Measurements from ENCODE around the gene GK2. TPM values are rescaled to one million over a fixed set of nuclear protein-coding genes. Genes with fewer than 3 reads are reported as not detected.

GK2 gene
- polyA plus RNA-seq, 1 donor (not counting 4 experiments of a cell fraction or from before 2014, with no cell fraction given): not detected

GRCh38 chr4:79358438-79358837, 49.6 kb downstream of the GK2 start:
- DNase-seq (ENCODE audit: low read depth, low spot score) (no peak), FAIRE-seq (no peak)
- Histone ChIP-seq H3K79me2 (ENCODE audit: control insufficient read depth, insufficient read depth, low read length) (no peaks in the 10 kb centered on the region), H3K27me3 (ENCODE audit: control insufficient read depth, extremely low read depth, insufficient read depth, low read length) (no peaks in the 10 kb centered on the region), H3K27ac (ENCODE audit: control insufficient read depth, insufficient read depth, low read length) (no peak overlapping the region), H3K9ac (ENCODE audit: control insufficient read depth, extremely low read depth, insufficient read depth, low read length) (no peak overlapping the region), H3K4me1 (ENCODE audit: control insufficient read depth, extremely low read depth, insufficient read depth, low read length) (no peaks in the 10 kb centered on the region), H4K20me1 (ENCODE audit: control insufficient read depth, extremely low read depth, insufficient read depth, low read length) (no peaks in the 10 kb centered on the region), H3K9me3 (ENCODE audit: control insufficient read depth, low read depth, low read length) (no peaks in the 10 kb centered on the region), H3K4me2 (ENCODE audit: control insufficient read depth, extremely low read depth, insufficient read depth, low read depth, low read length) (no peak overlapping the region), H3K36me3 (ENCODE audit: control insufficient read depth in 2 of 2, extremely low read depth in 1 of 2, insufficient read depth in 2 of 2, low read length in 2 of 2) (no peaks in the 10 kb centered on the region), H2AFZ (ENCODE audit: control insufficient read depth, low read length) (no peak overlapping the region), H3K9me1 (ENCODE audit: control insufficient read depth, extremely low read depth, insufficient read depth, low read length) (no peaks in the 10 kb centered on the region), H3K4me3 (ENCODE audit: control insufficient read depth in 2 of 3, extremely low read depth in 1 of 3, insufficient read depth in 2 of 3, low read depth in 1 of 3, low read length in 3 of 3) (no peak overlapping the region)
- dilution Hi-C loops (cut with MboI; ENCODE audit: extremely low pct_ligation_motif_present, low sequenced_read_pairs): no loop called here
- TF ChIP-seq, protein P1, sequence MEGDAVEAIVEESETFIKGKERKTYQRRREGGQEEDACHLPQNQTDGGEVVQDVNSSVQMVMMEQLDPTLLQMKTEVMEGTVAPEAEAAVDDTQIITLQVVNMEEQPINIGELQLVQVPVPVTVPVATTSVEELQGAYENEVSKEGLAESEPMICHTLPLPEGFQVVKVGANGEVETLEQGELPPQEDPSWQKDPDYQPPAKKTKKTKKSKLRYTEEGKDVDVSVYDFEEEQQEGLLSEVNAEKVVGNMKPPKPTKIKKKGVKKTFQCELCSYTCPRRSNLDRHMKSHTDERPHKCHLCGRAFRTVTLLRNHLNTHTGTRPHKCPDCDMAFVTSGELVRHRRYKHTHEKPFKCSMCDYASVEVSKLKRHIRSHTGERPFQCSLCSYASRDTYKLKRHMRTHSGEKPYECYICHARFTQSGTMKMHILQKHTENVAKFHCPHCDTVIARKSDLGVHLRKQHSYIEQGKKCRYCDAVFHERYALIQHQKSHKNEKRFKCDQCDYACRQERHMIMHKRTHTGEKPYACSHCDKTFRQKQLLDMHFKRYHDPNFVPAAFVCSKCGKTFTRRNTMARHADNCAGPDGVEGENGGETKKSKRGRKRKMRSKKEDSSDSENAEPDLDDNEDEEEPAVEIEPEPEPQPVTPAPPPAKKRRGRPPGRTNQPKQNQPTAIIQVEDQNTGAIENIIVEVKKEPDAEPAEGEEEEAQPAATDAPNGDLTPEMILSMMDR (optimal IDR thresholded peaks at IDR 0.05 in 1 of 3, IDR thresholded peaks at IDR 0.05 in 1 of 3, conservative IDR thresholded peaks at IDR 0.05 in 1 of 3; ENCODE audit: extremely low read depth in 1 of 3, insufficient read depth in 2 of 3, low read length in 3 of 3): no peak
- TF ChIP-seq EZH2 (IDR thresholded peaks at IDR 0.05; ENCODE audit: low read length): no peak

GRCh38 chr4:79357365-79357764, 50.7 kb downstream of the GK2 start:
- H3K9ac ChIP-seq (ENCODE audit: control insufficient read depth, extremely low read depth, insufficient read depth, low read length): no peak overlapping the region
- no peak for TF ChIP-seq EZH2 (IDR thresholded peaks at IDR 0.05; ENCODE audit: low read length)
- TF ChIP-seq, protein P1 (optimal IDR thresholded peaks at IDR 0.05 in 1 of 3, IDR thresholded peaks at IDR 0.05 in 1 of 3, conservative IDR thresholded peaks at IDR 0.05 in 1 of 3; ENCODE audit: extremely low read depth in 1 of 3, insufficient read depth in 2 of 3, low read length in 3 of 3): no peak
- DNase-seq (ENCODE audit: low read depth, low spot score): no peak
- FAIRE-seq: no peak
- no peaks in the 10 kb centered on the region for H3K36me3 ChIP-seq (ENCODE audit: control insufficient read depth in 2 of 2, extremely low read depth in 1 of 2, insufficient read depth in 2 of 2, low read length in 2 of 2)
- H3K4me3 ChIP-seq (ENCODE audit: control insufficient read depth in 2 of 3, extremely low read depth in 1 of 3, insufficient read depth in 2 of 3, low read depth in 1 of 3, low read length in 3 of 3): no peak overlapping the region
- no peaks in the 10 kb centered on the region for H3K4me1 ChIP-seq (ENCODE audit: control insufficient read depth, extremely low read depth, insufficient read depth, low read length)
- no peak overlapping the region for H3K4me2 ChIP-seq (ENCODE audit: control insufficient read depth, extremely low read depth, insufficient read depth, low read depth, low read length)
- H3K79me2 ChIP-seq (ENCODE audit: control insufficient read depth, insufficient read depth, low read length): no peaks in the 10 kb centered on the region
- no peaks in the 10 kb centered on the region for H3K9me3 ChIP-seq (ENCODE audit: control insufficient read depth, low read depth, low read length)
- no peak overlapping the region for H2AFZ ChIP-seq (ENCODE audit: control insufficient read depth, low read length)
- H3K27me3 ChIP-seq (ENCODE audit: control insufficient read depth, extremely low read depth, insufficient read depth, low read length): no peaks in the 10 kb centered on the region
- dilution Hi-C loops (cut with MboI; ENCODE audit: extremely low pct_ligation_motif_present, low sequenced_read_pairs): no loop called here
- no peaks in the 10 kb centered on the region for H3K9me1 ChIP-seq (ENCODE audit: control insufficient read depth, extremely low read depth, insufficient read depth, low read length)
- H4K20me1 ChIP-seq (ENCODE audit: control insufficient read depth, extremely low read depth, insufficient read depth, low read length): no peaks in the 10 kb centered on the region
- H3K27ac ChIP-seq (ENCODE audit: control insufficient read depth, insufficient read depth, low read length): no peak overlapping the region

Other genes starting within 250 kb of the GK2 start
- gene NAA11, start 82.2 kb downstream of the GK2 start, polyA plus RNA-seq: not detected in 3 replicates